K562 (cell line): ENCODE data around the gene CD52. TPM values are rescaled to one million over a fixed set of nuclear protein-coding genes. Genes with fewer than 3 reads are reported as not detected.
"Not testable (repeated sequence)": the region's sequence is repeated elsewhere in the genome, so short reads cannot be mapped to it uniquely, and the experiment has no call there.

Experiments used
- BACH1 ChIP-seq: fragments of 200-800 bp; sonication (Bioruptor generic); IDR thresholded peaks from 2 replicates; pipeline ENCODE4 v1.6.1; 2016; ENCODE audit warnings: missing genetic modification characterization, missing compliant biosample characterization
- CREM ChIP-seq: IDR thresholded peaks from 2 replicates; pipeline ENCODE4 v1.6.1; 2014; ENCODE audit warnings: antibody characterized with exemption, low read depth
- CSDE1 ChIP-seq, 2 experiments: fragments of 450-650 bp; IDR thresholded peaks; 2 replicates each; pipeline ENCODE4 v1.6.1; 2016; ENCODE audit warnings: mild to moderate bottlenecking in 1 of 2
- CXXC5 ChIP-seq: fragments of 250-450 bp; sonication (Bioruptor Pico); IDR thresholded peaks from 2 replicates; pipeline ENCODE4 v1.8.0; 2022; ENCODE audit warnings: inconsistent platforms, mild to moderate bottlenecking, moderate library complexity
- EP400 ChIP-seq: fragments of 450-650 bp; IDR thresholded peaks from 2 replicates; pipeline ENCODE4 v1.6.1; 2017; ENCODE audit warnings: antibody characterized with exemption, mild to moderate bottlenecking, moderate library complexity
- FOSL1 ChIP-seq: fragments of 200-800 bp; sonication (Bioruptor generic); conservative IDR thresholded peaks from 2 replicates; pipeline ENCODE4 v1.6.1; 2016; ENCODE audit warnings: missing genetic modification characterization, missing compliant biosample characterization
- FOXA3 ChIP-seq, 2 experiments: fragments of 450-650 bp in 1 of 2; sonication (generic) in 1 of 2; formaldehyde crosslinking; IDR thresholded peaks in 1 of 2; conservative IDR thresholded peaks in 1 of 2; 2 replicates each; pipeline versions ENCODE4 v1.4.0 to v1.8.0; 2020 to 2022; ENCODE audit warnings: mild to moderate bottlenecking in 2 of 2, missing genetic modification reagents in 1 of 2
- GABPB1 ChIP-seq: sonication (generic); formaldehyde crosslinking; IDR thresholded peaks from 2 replicates; pipeline ENCODE4 v1.8.0; 2022; ENCODE audit warnings: mild to moderate bottlenecking, missing genetic modification reagents
- HLTF ChIP-seq: fragments of 450-650 bp; IDR thresholded peaks from 2 replicates; pipeline ENCODE4 v1.6.1; 2016
- MEF2D ChIP-seq: conservative IDR thresholded peaks from 2 replicates; pipeline ENCODE4 v1.6.1; 2016; ENCODE audit warnings: low read depth, missing genetic modification characterization, missing compliant biosample characterization
- MTA1 ChIP-seq: fragments of 450-650 bp; IDR thresholded peaks from 2 replicates; pipeline ENCODE4 v1.6.1; 2017; ENCODE audit warnings: borderline replicate concordance
- MTA2 ChIP-seq: fragments of 450-650 bp; IDR thresholded peaks from 2 replicates; pipeline ENCODE4 v1.6.1; 2016; ENCODE audit warnings: low read depth
- MTA3 ChIP-seq: fragments of 450-650 bp; formaldehyde crosslinking; IDR thresholded peaks from 2 replicates; pipeline ENCODE4 v1.6.1; 2017; ENCODE audit warnings: mild to moderate bottlenecking, borderline replicate concordance
- NFRKB ChIP-seq: fragments of 450-650 bp; IDR thresholded peaks from 2 replicates; pipeline ENCODE4 v1.6.1; 2016; ENCODE audit warnings: low read depth
- POLR2A ChIP-seq: fragments of 450-650 bp; conservative IDR thresholded peaks from 2 replicates; pipeline ENCODE4 v1.6.1; 2016
- PTTG1 ChIP-seq: fragments of 450-650 bp; IDR thresholded peaks from 2 replicates; pipeline ENCODE4 v1.6.1; 2016; ENCODE audit warnings: low read depth, mild to moderate bottlenecking, missing genetic modification characterization, missing compliant biosample characterization
- SUPT5H ChIP-seq: fragments of 450-650 bp; IDR thresholded peaks from 2 replicates; pipeline ENCODE4 v1.6.1; 2016
- TBL1XR1 ChIP-seq, 2 experiments: IDR thresholded peaks; 2 replicates each; pipeline ENCODE4 v1.6.1; 2012; ENCODE audit warnings: improper control_type of control experiment in 2 of 2, low read length in 2 of 2, mild to moderate bottlenecking in 1 of 2
- TEAD1 ChIP-seq, 2 experiments: fragments of 450-650 bp in 1 of 2; sonication (generic) in 1 of 2; formaldehyde crosslinking; IDR thresholded peaks; 2 replicates each; pipeline versions ENCODE4 v1.4.0 to v1.8.0; 2020 to 2022; ENCODE audit warnings: mild to moderate bottlenecking in 2 of 2, missing genetic modification reagents in 1 of 2
- TEAD4 ChIP-seq, 2 experiments: sonication (generic) in 1 of 2; formaldehyde crosslinking in 1 of 2; IDR thresholded peaks; 2 replicates each; pipeline versions ENCODE4 v1.6.1 to v1.8.0; 2012 to 2022; ENCODE audit warnings: borderline replicate concordance in 1 of 2, inconsistent platforms in 1 of 2, low read length in 1 of 2, mild to moderate bottlenecking in 1 of 2, missing genetic modification reagents in 1 of 2
- THRAP3 ChIP-seq: fragments of 450-650 bp; IDR thresholded peaks from 2 replicates; pipeline ENCODE4 v1.6.1; 2016; ENCODE audit warnings: mild to moderate bottlenecking, inconsistent platforms, borderline replicate concordance
- ZNF589 ChIP-seq: fragments of 200-800 bp; sonication (Bioruptor generic); IDR thresholded peaks from 2 replicates; pipeline ENCODE4 v1.6.1; 2016; ENCODE audit warnings: low read depth, missing genetic modification characterization, missing compliant biosample characterization
- ZNF639 ChIP-seq, 2 experiments: fragments of 200-800 bp in 1 of 2; sonication (Bioruptor generic) in 1 of 2; sonication (generic) in 1 of 2; formaldehyde crosslinking in 1 of 2; IDR thresholded peaks in 1 of 2; conservative IDR thresholded peaks in 1 of 2; 2 replicates each; pipeline versions ENCODE4 v1.5.0 to v1.6.1; 2016 to 2020; ENCODE audit warnings: missing compliant biosample characterization in 1 of 2, missing genetic modification characterization in 1 of 2, missing genetic modification reagents in 1 of 2
- ZNF707 ChIP-seq: fragments of 250-450 bp; sonication (Bioruptor Pico); conservative IDR thresholded peaks from 2 replicates; pipeline ENCODE4 v1.8.0; 2022; ENCODE audit warnings: inconsistent platforms, mild to moderate bottlenecking, moderate library complexity
- polyA plus RNA-seq, 8 experiments: library from polyadenylated mRNA; depleted of rRNA in 4 of 8; stranded (reverse) in 5 of 8; unstranded in 3 of 8; fragments of >200 nt; fragmentation: Nextera tagmentation in 2 of 8; fragmentation: Illumina TruSeq in 1 of 8; extraction: Ambion mirVana in 2 of 8; extraction: Trizol in 1 of 8; gene quantifications; 2 replicates each; pipeline versions ENCODE4 v1.2.1 to v1.2.3, GENCODE V29; 2011 to 2014; ENCODE audit warnings: inconsistent platforms in 1 of 8, missing spikeins in 1 of 8
- total RNA-seq, 7 experiments: library from RNA; depleted of rRNA in 6 of 7; stranded (reverse); fragments of >200 nt in 6 of 7; fragmentation: Illumina TruSeq in 2 of 7; extraction: Trizol in 2 of 7; gene quantifications; 2 replicates each; pipeline versions ENCODE4 v1.2.1 to v1.2.3, GENCODE V29; 2011 to 2021; ENCODE audit warnings: low replicate concordance in 1 of 7
- TF ChIP-seq, protein P1 (sequence below): fragments of 250-450 bp; sonication (Bioruptor Pico); IDR thresholded peaks from 2 replicates; pipeline ENCODE4 v1.4.0; 2020; ENCODE audit warnings: mild to moderate bottlenecking, moderate library complexity

The CD52 gene
- total and polyA plus RNA-seq, 9 of the 15 experiments (the other 6 are each of a cell fraction or from before 2014, with no cell fraction given) = 34.9 to 488 (median 173) TPM

- TF ChIP-seq, protein P1, sequence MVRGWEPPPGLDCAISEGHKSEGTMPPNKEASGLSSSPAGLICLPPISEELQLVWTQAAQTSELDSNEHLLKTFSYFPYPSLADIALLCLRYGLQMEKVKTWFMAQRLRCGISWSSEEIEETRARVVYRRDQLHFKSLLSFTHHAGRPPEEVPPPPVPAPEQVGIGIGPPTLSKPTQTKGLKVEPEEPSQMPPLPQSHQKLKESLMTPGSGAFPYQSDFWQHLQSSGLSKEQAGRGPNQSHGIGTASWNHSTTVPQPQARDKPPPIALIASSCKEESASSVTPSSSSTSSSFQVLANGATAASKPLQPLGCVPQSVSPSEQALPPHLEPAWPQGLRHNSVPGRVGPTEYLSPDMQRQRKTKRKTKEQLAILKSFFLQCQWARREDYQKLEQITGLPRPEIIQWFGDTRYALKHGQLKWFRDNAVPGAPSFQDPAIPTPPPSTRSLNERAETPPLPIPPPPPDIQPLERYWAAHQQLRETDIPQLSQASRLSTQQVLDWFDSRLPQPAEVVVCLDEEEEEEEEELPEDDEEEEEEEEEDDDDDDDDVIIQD = 0 out of 2 replicates have a peak, but pooled peaks have one; percentile 27
- TF ChIP-seq HLTF = peak; percentile 68; the same call in 1 of the 2 replicates
- peak; percentile 58 for TF ChIP-seq CXXC5
- peak; percentile 60 for TF ChIP-seq MEF2D (tag)
- peak in 1 of 2 experiments; percentile 48; a peak in 1 of 4 replicates for TF ChIP-seq ZNF639 (CRISPR knock-in tag; conservative IDR thresholded peaks at IDR 0.05 in 1 of 2, IDR thresholded peaks at IDR 0.05 in 1 of 2)
- TF ChIP-seq GABPB1 = peak; percentile 56; the same call in 1 of the 2 replicates
- 0 out of 2 replicates have a peak, but pooled peaks have one; percentile 10 for TF ChIP-seq ZNF707 (CRISPR knock-in tag)
- TF ChIP-seq EP400 = peak; percentile 48; the same call in 1 of the 2 replicates
- peak; percentile 50; the same call in 1 of the 2 replicates for TF ChIP-seq MTA2
- TF ChIP-seq POLR2A = peak; percentile 36; the same call in 1 of the 2 replicates
- TF ChIP-seq NFRKB = peak; percentile 85
- TF ChIP-seq TEAD4 (IDR thresholded peaks at IDR 0.05; ENCODE audit: low read length) = peak; percentile 53; the same call in 1 of the 2 replicates
- not testable (repeated sequence) for TF ChIP-seq TEAD4 (CRISPR knock-in tag; IDR thresholded peaks at IDR 0.05; ENCODE audit: borderline replicate concordance)
- TF ChIP-seq SUPT5H = 0 out of 2 replicates have a peak, but pooled peaks have one; percentile 30
- TF ChIP-seq MTA3 = 0 out of 2 replicates have a peak, but pooled peaks have one; percentile 55
- TF ChIP-seq THRAP3 = peak; percentile 99
- 0 out of 4 replicates have a peak, but pooled peaks have one; percentile 9 to 46 for TF ChIP-seq TBL1XR1 (IDR thresholded peaks at IDR 0.05; ENCODE audit: low read length in 2 of 2)
- TF ChIP-seq ZNF589 (CRISPR knock-in tag) = peak; percentile 83; the same call in 1 of the 2 replicates
- peak in 1 of 2 experiments; percentile 27; a peak in 1 of 4 replicates for TF ChIP-seq TEAD1 (CRISPR knock-in tag; IDR thresholded peaks at IDR 0.05)
- 0 out of 2 replicates have a peak, but pooled peaks have one; percentile 8 for TF ChIP-seq CREM
- 0 out of 4 replicates have a peak, but pooled peaks of 1 of the 2 experiments have one; percentile 18 for TF ChIP-seq CSDE1 (IDR thresholded peaks at IDR 0.05)
- peak; percentile 36 for TF ChIP-seq PTTG1 (tag)
- TF ChIP-seq FOXA3 (CRISPR knock-in tag; conservative IDR thresholded peaks at IDR 0.05 in 1 of 2, IDR thresholded peaks at IDR 0.05 in 1 of 2) = peak; percentile 11 to 84; a peak in 2 of 4 replicates
- peak; percentile 12 for TF ChIP-seq FOSL1 (tag)
- 0 out of 2 replicates have a peak, but pooled peaks have one; percentile 36 for TF ChIP-seq MTA1
- TF ChIP-seq BACH1 (tag) = peak; percentile 76
Measured at GRCh38 chr1:26307966-26308899, 9.5 kb upstream of the CD52 start (continued).
